Measurements from ENCODE around the gene VEPH1.

The VEPH1 gene

GRCh38 chr3:157257101-157257500 is 246.1 kb downstream of the VEPH1 start:
- no peak for DNase-seq (ENCODE audit: low read depth)

GRCh38 chr3:157255797-157256196 is 247.4 kb downstream of the VEPH1 start:
- DNase-seq (ENCODE audit: low read depth) = no peak

DNA sequence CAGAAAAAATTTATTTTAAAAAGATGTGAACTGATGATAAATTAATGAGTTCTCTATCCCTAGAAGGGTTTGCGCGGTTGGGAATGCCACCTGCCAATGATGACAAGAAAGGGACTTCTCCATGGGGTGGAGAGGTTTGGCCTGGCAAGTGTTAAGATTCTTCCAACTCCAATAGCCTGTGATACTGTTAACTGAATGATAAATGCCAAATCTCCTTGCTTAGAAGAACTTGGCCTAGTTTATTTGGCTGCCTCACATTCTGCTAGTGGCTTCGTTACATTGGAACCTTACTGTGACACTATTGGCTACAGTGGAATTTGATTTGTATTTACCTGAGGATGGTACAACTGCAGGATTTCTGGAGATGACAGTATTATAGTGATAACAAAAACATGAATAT is 251.5 kb downstream of the VEPH1 start:
- DNase-seq (ENCODE audit: low read depth) = no peak

DNA sequence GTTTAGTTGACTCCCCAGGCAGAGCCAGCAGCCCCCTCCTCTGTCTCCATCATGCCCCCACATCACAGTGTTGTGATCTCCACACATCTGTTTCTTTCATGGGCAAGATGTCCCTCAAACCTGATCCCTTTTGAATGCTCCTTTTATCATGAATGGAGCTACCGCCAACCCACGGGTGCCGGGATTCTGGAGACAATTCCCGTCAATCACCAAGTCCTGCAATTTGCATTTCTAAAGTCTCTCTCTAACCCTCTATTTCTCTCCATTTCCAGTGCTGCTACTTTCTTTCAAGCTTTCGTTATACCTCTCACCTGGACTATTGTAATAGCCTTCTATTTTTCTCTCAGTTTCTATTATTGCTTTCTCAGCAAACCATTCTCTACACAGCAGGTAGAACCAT is 253.6 kb downstream of the VEPH1 start:
- DNase-seq (ENCODE audit: low read depth) = no peak

DNA sequence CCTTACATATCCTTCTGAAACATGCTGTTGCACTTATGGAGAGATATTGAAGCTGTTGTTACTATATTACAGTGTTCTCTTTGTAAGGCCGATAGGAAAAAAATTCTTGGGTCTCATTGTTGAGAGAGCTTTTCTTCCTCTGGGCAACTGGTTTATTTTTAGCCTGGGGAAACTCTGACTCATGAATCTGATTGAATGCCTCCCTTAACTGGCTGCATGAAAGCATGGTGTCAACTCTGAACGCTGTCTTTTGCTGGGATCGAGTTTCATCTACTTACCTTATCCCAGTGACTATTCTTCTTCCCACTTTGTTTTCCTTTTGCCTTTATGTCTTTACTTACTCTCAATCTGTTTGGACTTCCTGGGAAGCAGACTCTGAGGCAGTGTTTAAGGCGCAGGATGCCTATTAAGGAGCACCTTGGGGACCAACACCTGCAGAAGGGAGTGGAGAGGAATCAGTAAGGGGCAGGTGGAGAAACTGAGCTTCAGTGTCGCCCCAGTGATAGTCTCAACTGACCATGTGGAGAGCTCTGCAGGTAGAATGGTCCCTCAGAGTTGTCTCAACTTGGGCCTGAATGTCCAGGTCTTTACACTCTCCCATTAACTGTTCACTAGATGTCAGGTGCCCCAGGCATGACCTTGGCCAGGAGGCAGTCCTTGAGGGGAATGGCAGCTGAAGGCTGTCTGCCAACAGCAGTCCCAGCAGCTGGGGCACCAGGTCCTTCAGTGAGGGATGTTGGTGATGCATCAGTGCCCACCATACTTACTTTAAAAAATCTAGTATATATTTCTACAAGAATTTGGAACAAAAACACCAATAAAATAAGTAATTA is 254.4 kb downstream of the VEPH1 start:
- DNase-seq (ENCODE audit: low read depth) = no peak

GRCh38 chr3:157247391-157247790 is 255.8 kb downstream of the VEPH1 start:
- DNase-seq (ENCODE audit: low read depth) = no peak

- DNase-seq (ENCODE audit: low read depth) = no peak
These were observed 260.4 kb downstream of the VEPH1 start for GRCh38 chr3:157242836-157243235.

- no peak for DNase-seq (ENCODE audit: low read depth)
These were observed 261.6 kb downstream of the VEPH1 start for GRCh38 chr3:157241599-157241998.

DNA sequence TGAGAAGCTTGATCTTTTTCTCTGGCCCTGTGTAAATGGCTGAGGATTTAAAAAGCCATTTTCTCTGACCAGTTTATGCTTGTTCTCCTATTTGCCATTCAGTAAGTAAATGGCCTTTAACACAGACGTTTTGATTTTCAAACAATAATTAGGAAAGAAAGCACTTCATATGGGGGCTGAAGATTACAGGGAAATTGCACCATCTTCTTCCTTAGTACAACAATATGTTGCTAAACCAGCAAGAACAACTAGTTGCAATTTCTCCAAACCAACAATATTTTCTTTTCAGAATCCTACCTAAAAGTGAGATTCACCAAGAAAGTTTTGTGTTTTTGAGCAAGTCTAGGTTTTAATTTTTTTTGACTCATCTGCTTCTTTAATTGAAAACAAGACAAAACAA is 262.8 kb downstream of the VEPH1 start:
- no peak for DNase-seq (ENCODE audit: low read depth)

- peak; percentile 64 for DNase-seq (ENCODE audit: low read depth)
These were observed 264.0 kb downstream of the VEPH1 start for GRCh38 chr3:157239082-157239704.

DNA sequence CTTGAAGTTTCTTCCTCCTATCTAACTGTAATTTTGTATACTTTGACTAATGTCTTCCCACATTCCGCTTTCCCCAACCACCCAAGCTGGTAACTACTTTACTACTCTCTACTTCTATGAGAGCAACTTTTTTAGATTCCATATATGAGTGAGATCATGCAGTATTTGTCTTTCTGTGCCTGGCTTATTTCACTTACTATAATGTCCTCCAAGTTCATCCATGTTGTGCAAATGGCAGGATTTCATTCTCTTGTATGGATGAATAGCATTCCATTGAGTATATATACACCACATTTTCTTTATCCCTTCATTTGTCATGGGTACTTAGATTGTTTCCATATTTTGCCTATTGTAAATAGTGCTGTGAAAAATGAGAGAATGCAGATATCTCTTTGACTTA is 264.8 kb downstream of the VEPH1 start:
- no peak for DNase-seq (ENCODE audit: low read depth)

GRCh38 chr3:157237886-157238285 is 265.3 kb downstream of the VEPH1 start:
- no peak for DNase-seq (ENCODE audit: low read depth)

GRCh38 chr3:157235291-157235690 is 267.9 kb downstream of the VEPH1 start:
- no peak for DNase-seq (ENCODE audit: low read depth)

DNA sequence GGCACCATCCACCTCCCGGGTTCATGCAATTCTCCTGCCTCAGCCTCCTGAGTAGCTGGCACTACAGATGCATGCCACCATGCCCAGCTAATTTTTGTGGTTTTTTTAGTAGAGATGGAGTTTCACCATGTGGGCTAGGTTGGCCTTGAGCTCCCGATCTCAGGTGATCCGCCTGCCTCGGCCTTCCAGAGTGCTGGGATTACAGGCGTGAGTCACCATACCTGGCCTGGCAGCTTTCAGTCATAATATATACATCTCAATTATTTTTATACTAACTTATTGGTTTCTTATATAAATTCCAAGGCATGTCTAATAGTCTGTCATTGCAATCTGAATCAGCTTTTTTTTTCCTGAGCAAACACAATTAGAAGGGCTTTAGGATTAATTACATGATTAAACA is 269.3 kb downstream of the VEPH1 start:
- no peak for DNase-seq (ENCODE audit: low read depth)

- no peak for DNase-seq (ENCODE audit: low read depth)
These were observed 271.1 kb downstream of the VEPH1 start for GRCh38 chr3:157232141-157232540.

GRCh38 chr3:157231071-157231470 is 272.1 kb downstream of the VEPH1 start:
- no peak for DNase-seq (ENCODE audit: low read depth)

- no peak for DNase-seq (ENCODE audit: low read depth)
These were observed 276.9 kb downstream of the VEPH1 start for GRCh38 chr3:157226173-157226847.

GRCh38 chr3:157225001-157225400 is 278.2 kb downstream of the VEPH1 start:
- no peak for DNase-seq (ENCODE audit: low read depth)

- no peak for DNase-seq (ENCODE audit: low read depth)
These were observed 282.3 kb downstream of the VEPH1 start for GRCh38 chr3:157220883-157221282.

GRCh38 chr3:157220211-157220610 is 283.0 kb downstream of the VEPH1 start:
- no peak for DNase-seq (ENCODE audit: low read depth)

GRCh38 chr3:157219215-157219614 is 284.0 kb downstream of the VEPH1 start:
- DNase-seq (ENCODE audit: low read depth) = no peak

Data from activated T-cell treated with anti-CD3 and anti-CD28 coated beads for 1 hour (primary cell).